HG02588 (cell line): ENCODE measurements around the gene MYL9.
"Not testable (repeated sequence)": the region's sequence is repeated elsewhere in the genome, so short reads cannot be mapped to it uniquely, and the experiment has no call there.

ENCODE experiments used
- ATAC-seq: cut with Tn5 transposase; IDR thresholded peaks from one replicate; pipeline ENCODE4 v1.9.1; 2021; ENCODE audit warnings: mild to moderate bottlenecking, moderate library complexity; ENCODE audit not compliant: unreplicated experiment

Gene MYL9

GRCh38 chr20:36541227-36541767, at the start of gene MYL9:
TSS of gene MYL9 (plus strand) at chr20:36541519. CDS start at chr20:36544885, 3,366 bp downstream.
- no peak for ATAC-seq

- no peak for ATAC-seq
Observed at GRCh38 chr20:36491901-36492617, 49.3 kb upstream of the MYL9 start.

- no peak for ATAC-seq
Observed at GRCh38 chr20:36493051-36493800, 48.1 kb upstream of the MYL9 start.

GRCh38 chr20:36493801-36494114, 47.6 kb upstream of the MYL9 start:
- ATAC-seq, result no peak

- ATAC-seq, result no peak
Observed at GRCh38 chr20:36496707-36497669, 44.3 kb upstream of the MYL9 start.

GRCh38 chr20:36497856-36498255, 43.5 kb upstream of the MYL9 start:
- ATAC-seq, result no peak

GRCh38 chr20:36498386-36499179, 42.7 kb upstream of the MYL9 start:
- ATAC-seq, result no peak

GRCh38 chr20:36499211-36499610, 42.1 kb upstream of the MYL9 start:
- no peak for ATAC-seq

- ATAC-seq, result no peak
Observed at GRCh38 chr20:36499723-36500501, 41.4 kb upstream of the MYL9 start.

GRCh38 chr20:36501367-36502006, 39.8 kb upstream of the MYL9 start:
- ATAC-seq, result no peak

GRCh38 chr20:36504295-36504694, 37.0 kb upstream of the MYL9 start:
- no peak for ATAC-seq

GRCh38 chr20:36506253-36506652, 35.1 kb upstream of the MYL9 start:
- ATAC-seq, result no peak

GRCh38 chr20:36507746-36508145, 33.6 kb upstream of the MYL9 start:
- no peak for ATAC-seq

- ATAC-seq, result no peak
Observed at GRCh38 chr20:36519012-36519719, 22.2 kb upstream of the MYL9 start.

GRCh38 chr20:36519944-36520343, 21.4 kb upstream of the MYL9 start:
- ATAC-seq, result no peak

- ATAC-seq, result no peak
Observed at GRCh38 chr20:36521526-36521925, 19.8 kb upstream of the MYL9 start.

- not testable (repeated sequence) for ATAC-seq
Observed at GRCh38 chr20:36522412-36522811, 18.9 kb upstream of the MYL9 start.

- ATAC-seq, result no peak
Observed at GRCh38 chr20:36523341-36523740, 18.0 kb upstream of the MYL9 start.
